Nephron (organoid): ENCODE data around the gene RXRG.

Experiments
- H3K27ac Mint-ChIP-seq, 3 experiments: 2 replicates each; pipeline ENCODE4 v1.8.0; 2020; ENCODE audit warnings: mixed read lengths in 3 of 3, mild to moderate bottlenecking in 2 of 3, moderate library complexity in 1 of 3
- H3K27me3 Mint-ChIP-seq: 2 replicates; pipeline ENCODE4 v1.8.0; 2021; ENCODE audit warnings: low read depth, mild to moderate bottlenecking, moderate library complexity, mixed read lengths
- H3K36me3 Mint-ChIP-seq: 2 replicates; pipeline ENCODE4 v1.8.0; 2020; ENCODE audit warnings: low read depth, mixed read lengths
- H3K4me1 Mint-ChIP-seq: 2 replicates; pipeline ENCODE4 v1.8.0; 2020; ENCODE audit warnings: mixed read lengths
- H3K4me3 Mint-ChIP-seq, 3 experiments: 2 replicates each; pipeline ENCODE4 v1.8.0; 2020; ENCODE audit warnings: mild to moderate bottlenecking in 3 of 3, mixed read lengths in 3 of 3, moderate library complexity in 2 of 3
- H3K9me3 Mint-ChIP-seq: 2 replicates; pipeline ENCODE4 v1.8.0; 2020; ENCODE audit warnings: mixed read lengths
- CTCF ChIP-seq, 3 experiments: fragments of 200-600 bp; sonication (generic); IDR thresholded peaks; one replicate each; pipeline ENCODE4 v1.5.0; 2021; ENCODE audit warnings: antibody characterized with exemption in 3 of 3; ENCODE audit not compliant: unreplicated experiment in 3 of 3

RXRG gene

GRCh38 chr1:165352442-165353293 is 92.3 kb downstream of the RXRG start:
- Mint-ChIP-seq H3K4me1 (peaks cover 42% of the 10 kb centered on the region), H3K9me3 (no peaks in the 10 kb centered on the region), H3K36me3 (no peaks in the 10 kb centered on the region), H3K27me3 (peaks cover 98% of the 10 kb centered on the region), H3K4me3 (peak overlapping the region; percentile 16 to 65 (median 61)), H3K27ac (no peak overlapping the region)
- TF ChIP-seq CTCF (IDR thresholded peaks at IDR 0.05; ENCODE audit: unreplicated experiment in 3 of 3), result no peak

- Mint-ChIP-seq H3K4me3 (peak overlapping the region; percentile 16 to 65 (median 61)), H3K36me3 (no peaks in the 10 kb centered on the region), H3K27ac (no peak overlapping the region), H3K27me3 (peaks cover 98% of the 10 kb centered on the region), H3K4me1 (peaks cover 38% of the 10 kb centered on the region), H3K9me3 (no peaks in the 10 kb centered on the region)
- TF ChIP-seq CTCF (IDR thresholded peaks at IDR 0.05; ENCODE audit: unreplicated experiment in 3 of 3), result no peak
These were observed 93.0 kb downstream of the RXRG start for GRCh38 chr1:165351863-165352441.
